HuH-7 (cell line): ENCODE data around the gene RAB3B.
"Not testable (repeated sequence)": the region's sequence is repeated elsewhere in the genome, so short reads cannot be mapped to it uniquely, and the experiment has no call there.

ENCODE experiments used
- DNase-seq: peaks from one replicate; pipeline ENCODE4 v3.0.0; 2011; ENCODE audit warnings: low spot score

The RAB3B gene

GRCh38 chr1:51919684-51920083 is 70.8 kb downstream of the RAB3B start:
- no peak for DNase-seq

- no peak for DNase-seq
These were observed 73.7 kb downstream of the RAB3B start for GRCh38 chr1:51916587-51917405.

GRCh38 chr1:51915951-51916350 is 74.5 kb downstream of the RAB3B start:
- no peak for DNase-seq

- no peak for DNase-seq
These were observed 77.6 kb downstream of the RAB3B start for GRCh38 chr1:51912881-51913280.

- no peak for DNase-seq
These were observed 80.1 kb downstream of the RAB3B start for GRCh38 chr1:51910221-51911000.

GRCh38 chr1:51908499-51908898 is 82.0 kb downstream of the RAB3B start:
- DNase-seq, result no peak

GRCh38 chr1:51907079-51907702 is 83.3 kb downstream of the RAB3B start:
- DNase-seq, result no peak

GRCh38 chr1:51906306-51907078 is 84.0 kb downstream of the RAB3B start:
- DNase-seq, result no peak

GRCh38 chr1:51902456-51902855 is 88.0 kb downstream of the RAB3B start:
- DNase-seq, result no peak

GRCh38 chr1:51901151-51901550 is 89.3 kb downstream of the RAB3B start:
- DNase-seq, result no peak

GRCh38 chr1:51899022-51899421 is 91.5 kb downstream of the RAB3B start:
- no peak for DNase-seq

GRCh38 chr1:51898090-51898734 is 92.3 kb downstream of the RAB3B start:
- DNase-seq, result no peak

- DNase-seq, result no peak
These were observed 92.8 kb downstream of the RAB3B start for GRCh38 chr1:51897699-51898031.

GRCh38 chr1:51894748-51895147 is 95.8 kb downstream of the RAB3B start:
- DNase-seq, result not testable (repeated sequence)

- peak; percentile 84 for DNase-seq
These were observed 111.7 kb downstream of the RAB3B start, which contains the start of gene NRDC for GRCh38 chr1:51878616-51879336. TSS of gene NRDC (minus strand) at chr1:51878727. CDS start at chr1:51878615, 112 bp downstream.

- DNase-seq, result no peak
These were observed 112.2 kb downstream of the RAB3B start for GRCh38 chr1:51878308-51878615.

GRCh38 chr1:51877434-51878307 is 112.8 kb downstream of the RAB3B start:
- peak; percentile 4 for DNase-seq

GRCh38 chr1:51875836-51876235 is 114.7 kb downstream of the RAB3B start:
- DNase-seq, result no peak

GRCh38 chr1:51875291-51875772 is 115.2 kb downstream of the RAB3B start:
- DNase-seq, result no peak

- DNase-seq, result not testable (repeated sequence)
These were observed 117.2 kb downstream of the RAB3B start for GRCh38 chr1:51873270-51873669.
